ENCODE measurements around the gene SEMA3A. TPM values are rescaled to one million over a fixed set of nuclear protein-coding genes. Genes with fewer than 3 reads are reported as not detected.

The SEMA3A gene
- polyA plus RNA-seq, 1 donor from 2014 or later: 22.8 TPM

- Histone ChIP-seq H3K4me3 (ENCODE audit: low read length) (no peak overlapping the region), H3K9me2 (ENCODE audit: insufficient read depth, low read length) (no peaks in the 10 kb centered on the region), H3K36me3 (ENCODE audit: insufficient read depth, low read length) (no peaks in the 10 kb centered on the region), H3K9me3 (ENCODE audit: low read length) (no peaks in the 10 kb centered on the region), H3K79me2 (replicated peaks; ENCODE audit: insufficient read depth, low read length) (no peaks in the 10 kb centered on the region), H3K27me3 (ENCODE audit: insufficient read depth, low read depth, low read length) (no peaks in the 10 kb centered on the region), H3K4me2 (ENCODE audit: low read length) (no peak overlapping the region), H3K27ac (ENCODE audit: low read length) (no peak overlapping the region), H2AFZ (ENCODE audit: low read depth, low read length) (no peak overlapping the region), H4K20me1 (ENCODE audit: insufficient read depth) (no peaks in the 10 kb centered on the region), H3F3A (ENCODE audit: insufficient read depth, low read length, poor library complexity, severe bottlenecking) (no peaks in the 10 kb centered on the region), H3K9ac (ENCODE audit: low read length) (no peak overlapping the region)
- no peak for TF ChIP-seq POLR2AphosphoS5 (IDR thresholded peaks at IDR 0.05)
- TF ChIP-seq EP300 (conservative IDR thresholded peaks at IDR 0.05; ENCODE audit: poor library complexity, severe bottlenecking): no peak
- no peak for TF ChIP-seq RAD21 (conservative IDR thresholded peaks at IDR 0.05)
- TF ChIP-seq, protein P1, sequence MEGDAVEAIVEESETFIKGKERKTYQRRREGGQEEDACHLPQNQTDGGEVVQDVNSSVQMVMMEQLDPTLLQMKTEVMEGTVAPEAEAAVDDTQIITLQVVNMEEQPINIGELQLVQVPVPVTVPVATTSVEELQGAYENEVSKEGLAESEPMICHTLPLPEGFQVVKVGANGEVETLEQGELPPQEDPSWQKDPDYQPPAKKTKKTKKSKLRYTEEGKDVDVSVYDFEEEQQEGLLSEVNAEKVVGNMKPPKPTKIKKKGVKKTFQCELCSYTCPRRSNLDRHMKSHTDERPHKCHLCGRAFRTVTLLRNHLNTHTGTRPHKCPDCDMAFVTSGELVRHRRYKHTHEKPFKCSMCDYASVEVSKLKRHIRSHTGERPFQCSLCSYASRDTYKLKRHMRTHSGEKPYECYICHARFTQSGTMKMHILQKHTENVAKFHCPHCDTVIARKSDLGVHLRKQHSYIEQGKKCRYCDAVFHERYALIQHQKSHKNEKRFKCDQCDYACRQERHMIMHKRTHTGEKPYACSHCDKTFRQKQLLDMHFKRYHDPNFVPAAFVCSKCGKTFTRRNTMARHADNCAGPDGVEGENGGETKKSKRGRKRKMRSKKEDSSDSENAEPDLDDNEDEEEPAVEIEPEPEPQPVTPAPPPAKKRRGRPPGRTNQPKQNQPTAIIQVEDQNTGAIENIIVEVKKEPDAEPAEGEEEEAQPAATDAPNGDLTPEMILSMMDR (IDR thresholded peaks at IDR 0.05; ENCODE audit: poor library complexity, severe bottlenecking): no peak
- no peak for TF ChIP-seq TAF1 (IDR thresholded peaks at IDR 0.05; ENCODE audit: low read depth)
- no peak for TF ChIP-seq EZH2 (IDR thresholded peaks at IDR 0.05; ENCODE audit: borderline replicate concordance, insufficient read depth, low read length, poor library complexity, severe bottlenecking)
- no peak for TF ChIP-seq SMC3 (conservative IDR thresholded peaks at IDR 0.05; ENCODE audit: poor library complexity)
- TF ChIP-seq, protein P2, sequence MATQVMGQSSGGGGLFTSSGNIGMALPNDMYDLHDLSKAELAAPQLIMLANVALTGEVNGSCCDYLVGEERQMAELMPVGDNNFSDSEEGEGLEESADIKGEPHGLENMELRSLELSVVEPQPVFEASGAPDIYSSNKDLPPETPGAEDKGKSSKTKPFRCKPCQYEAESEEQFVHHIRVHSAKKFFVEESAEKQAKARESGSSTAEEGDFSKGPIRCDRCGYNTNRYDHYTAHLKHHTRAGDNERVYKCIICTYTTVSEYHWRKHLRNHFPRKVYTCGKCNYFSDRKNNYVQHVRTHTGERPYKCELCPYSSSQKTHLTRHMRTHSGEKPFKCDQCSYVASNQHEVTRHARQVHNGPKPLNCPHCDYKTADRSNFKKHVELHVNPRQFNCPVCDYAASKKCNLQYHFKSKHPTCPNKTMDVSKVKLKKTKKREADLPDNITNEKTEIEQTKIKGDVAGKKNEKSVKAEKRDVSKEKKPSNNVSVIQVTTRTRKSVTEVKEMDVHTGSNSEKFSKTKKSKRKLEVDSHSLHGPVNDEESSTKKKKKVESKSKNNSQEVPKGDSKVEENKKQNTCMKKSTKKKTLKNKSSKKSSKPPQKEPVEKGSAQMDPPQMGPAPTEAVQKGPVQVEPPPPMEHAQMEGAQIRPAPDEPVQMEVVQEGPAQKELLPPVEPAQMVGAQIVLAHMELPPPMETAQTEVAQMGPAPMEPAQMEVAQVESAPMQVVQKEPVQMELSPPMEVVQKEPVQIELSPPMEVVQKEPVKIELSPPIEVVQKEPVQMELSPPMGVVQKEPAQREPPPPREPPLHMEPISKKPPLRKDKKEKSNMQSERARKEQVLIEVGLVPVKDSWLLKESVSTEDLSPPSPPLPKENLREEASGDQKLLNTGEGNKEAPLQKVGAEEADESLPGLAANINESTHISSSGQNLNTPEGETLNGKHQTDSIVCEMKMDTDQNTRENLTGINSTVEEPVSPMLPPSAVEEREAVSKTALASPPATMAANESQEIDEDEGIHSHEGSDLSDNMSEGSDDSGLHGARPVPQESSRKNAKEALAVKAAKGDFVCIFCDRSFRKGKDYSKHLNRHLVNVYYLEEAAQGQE (IDR thresholded peaks at IDR 0.05; ENCODE audit: borderline replicate concordance): no peak
- TF ChIP-seq MXI1 (conservative IDR thresholded peaks at IDR 0.05; ENCODE audit: poor library complexity, severe bottlenecking): no peak
Observed at GRCh38 chr7:84042110-84042539, 152.5 kb downstream of the SEMA3A start.

DNA sequence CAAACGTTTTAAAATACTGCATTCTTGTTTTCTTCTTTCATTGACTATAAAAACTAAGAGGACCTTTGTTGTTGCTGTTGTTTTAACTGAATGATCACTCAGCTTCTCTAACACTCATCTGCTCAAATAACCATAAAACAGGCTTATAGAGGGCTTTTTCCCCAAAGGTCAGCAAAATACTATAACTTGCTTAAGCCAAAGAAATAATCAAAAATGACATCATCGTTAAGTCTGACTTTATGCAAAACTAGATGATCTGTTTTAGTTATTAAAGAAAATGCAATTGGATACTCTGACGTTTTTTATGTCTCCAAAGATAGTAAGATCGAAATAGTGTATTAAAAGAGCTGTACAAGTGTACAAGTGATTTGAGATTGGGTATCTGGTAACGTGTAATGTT lies 152.9 kb downstream of the SEMA3A start:
- TF ChIP-seq, protein P1 (IDR thresholded peaks at IDR 0.05; ENCODE audit: poor library complexity, severe bottlenecking): no peak
- TF ChIP-seq SMC3 (conservative IDR thresholded peaks at IDR 0.05; ENCODE audit: poor library complexity) (no peak), EZH2 (IDR thresholded peaks at IDR 0.05; ENCODE audit: borderline replicate concordance, insufficient read depth, low read length, poor library complexity, severe bottlenecking) (no peak), MXI1 (conservative IDR thresholded peaks at IDR 0.05; ENCODE audit: poor library complexity, severe bottlenecking) (no peak), TAF1 (IDR thresholded peaks at IDR 0.05; ENCODE audit: low read depth) (no peak), EP300 (conservative IDR thresholded peaks at IDR 0.05; ENCODE audit: poor library complexity, severe bottlenecking) (no peak), RAD21 (conservative IDR thresholded peaks at IDR 0.05) (no peak), POLR2AphosphoS5 (IDR thresholded peaks at IDR 0.05) (no peak)
- TF ChIP-seq, protein P2 (IDR thresholded peaks at IDR 0.05; ENCODE audit: borderline replicate concordance): no peak
- no peak overlapping the region for H3K27ac ChIP-seq (ENCODE audit: low read length)
- H3K4me2 ChIP-seq (ENCODE audit: low read length): no peak overlapping the region
- H3K9me3 ChIP-seq (ENCODE audit: low read length): no peaks in the 10 kb centered on the region
- H3K9ac ChIP-seq (ENCODE audit: low read length): no peak overlapping the region
- no peak overlapping the region for H3K4me3 ChIP-seq (ENCODE audit: low read length)
- no peaks in the 10 kb centered on the region for H3K27me3 ChIP-seq (ENCODE audit: insufficient read depth, low read depth, low read length)
- no peak overlapping the region for H2AFZ ChIP-seq (ENCODE audit: low read depth, low read length)
- H3K36me3 ChIP-seq (ENCODE audit: insufficient read depth, low read length): no peaks in the 10 kb centered on the region
- no peaks in the 10 kb centered on the region for H3F3A ChIP-seq (ENCODE audit: insufficient read depth, low read length, poor library complexity, severe bottlenecking)
- no peaks in the 10 kb centered on the region for H3K9me2 ChIP-seq (ENCODE audit: insufficient read depth, low read length)
- no peaks in the 10 kb centered on the region for H3K79me2 ChIP-seq (replicated peaks; ENCODE audit: insufficient read depth, low read length)
- no peaks in the 10 kb centered on the region for H4K20me1 ChIP-seq (ENCODE audit: insufficient read depth)

Data from neural cell (in vitro differentiated cells).